GM12878 (cell line): ENCODE results near the gene RPAP3. TPM values are rescaled to one million over a fixed set of nuclear protein-coding genes. Genes with fewer than 3 reads are reported as not detected.
A peak's percentile ranks its signal among the peaks of the same experiment; 100 is the strongest.
"Not testable (repeated sequence)": the region's sequence is repeated elsewhere in the genome, so short reads cannot be mapped to it uniquely, and the experiment has no call there.

ENCODE experiments used
- ATAC-seq: fragments of 200-7000 bp; cut with Tn5 transposase; 3 replicates; pipeline ENCODE4 v1.9.1; 2020; ENCODE audit warnings: mild to moderate bottlenecking, moderate library complexity
- BruUV-seq: library from RNA; stranded (reverse); fragments of 400-500 nt; replicated peaks from 2 replicates; lab custom pipeline; 2021; lab: Mats Ljungman, UMichigan
- CTCF ChIA-PET: fragments of 300-600 bp; sonication (Branson Sonifier 250); formaldehyde crosslinking; extraction: SDS; loops from one replicate; lab custom pipeline; 2021; ENCODE audit warnings: inconsistent platforms; lab: Yijun Ruan, JAX
- POLR2A ChIA-PET: fragments of 350-600 bp; formaldehyde crosslinking; extraction: SDS; loops from one replicate; lab custom pipeline; 2021; ENCODE audit warnings: inconsistent platforms; lab: Charles Lee
- RAD21 ChIA-PET: fragments of 300-600 bp; sonication (Branson Sonifier 250); formaldehyde crosslinking; loops from one replicate; lab custom pipeline; 2023; ENCODE audit warnings: antibody characterized with exemption; ENCODE audit not compliant: unreplicated experiment; lab: Charles Lee
- SMC1A ChIA-PET: fragments of 300-600 bp; sonication (Branson Sonifier 250); formaldehyde crosslinking; loops from one replicate; lab custom pipeline; 2023; ENCODE audit not compliant: unreplicated experiment, uncharacterized antibody; lab: Charles Lee
- DNase-seq: peaks from one replicate; pipeline ENCODE4 v3.0.0-alpha.2; 2011; ENCODE audit warnings: low read depth, low spot score
- FAIRE-seq: peaks from 3 replicates; lab custom pipeline; 2011; peaks lifted over from hg19 to GRCh38; lab: Jason Lieb, UNC
- H2AFZ ChIP-seq: 2 replicates; pipeline ENCODE4 v1.6.0; 2011; ENCODE audit warnings: low read depth, low read length, control low read depth; ENCODE audit not compliant: control insufficient read depth
- H3K27ac ChIP-seq: 2 replicates; pipeline ENCODE4 v1.5.1; 2011; ENCODE audit warnings: control low read depth; ENCODE audit not compliant: control insufficient read depth, insufficient read depth
- H3K27me3 ChIP-seq, 2 experiments: replicated peaks in 1 of 2; 2 replicates each; pipeline versions ENCODE4 v1.6.0 to v1.6.1; 2011; ENCODE audit warnings: low read length in 1 of 2; ENCODE audit not compliant: control insufficient read depth in 2 of 2, insufficient read depth in 2 of 2
- H3K36me3 ChIP-seq, 2 experiments: 2 replicates each; pipeline ENCODE4 v1.5.1; 2011; ENCODE audit warnings: low read length in 1 of 2; ENCODE audit not compliant: control insufficient read depth in 2 of 2, insufficient read depth in 2 of 2
- H3K4me1 ChIP-seq: 2 replicates; pipeline ENCODE4 v1.6.1; 2011; ENCODE audit warnings: mild to moderate bottlenecking, low read length, moderate library complexity, mixed read lengths; ENCODE audit not compliant: control insufficient read depth, insufficient read depth
- H3K4me2 ChIP-seq: 2 replicates; pipeline ENCODE4 v1.6.0; 2011; ENCODE audit warnings: control low read depth; ENCODE audit not compliant: control insufficient read depth, insufficient read depth
- H3K4me3 ChIP-seq: fragments of 200-600 bp; sonication (generic); 2 replicates; pipeline ENCODE4 v1.5.1; 2016
- H3K79me2 ChIP-seq: 2 replicates; pipeline ENCODE4 v1.6.0; 2011; ENCODE audit warnings: low read length; ENCODE audit not compliant: control insufficient read depth, insufficient read depth
- H3K9ac ChIP-seq: 2 replicates; pipeline ENCODE4 v1.8.0; 2011; ENCODE audit warnings: low read length, control low read depth, mixed read lengths; ENCODE audit not compliant: control insufficient read depth, insufficient read depth
- H3K9me3 ChIP-seq: replicated peaks from 3 replicates; pipeline ENCODE4 v1.5.1; 2011; ENCODE audit warnings: mild to moderate bottlenecking, low read length; ENCODE audit not compliant: control insufficient read depth, insufficient read depth
- H4K20me1 ChIP-seq: 2 replicates; pipeline ENCODE4 v1.6.0; 2011; ENCODE audit not compliant: control insufficient read depth, insufficient read depth
- CHD2 ChIP-seq: IDR thresholded peaks from 2 replicates; pipeline ENCODE4 v1.6.1; 2011; ENCODE audit warnings: low read depth, low read length, improper control_type of control experiment, borderline replicate concordance
- CTCF ChIP-seq, 3 experiments: IDR thresholded peaks in 2 of 3; conservative IDR thresholded peaks in 1 of 3; 2 replicates each; pipeline ENCODE4 v1.5.1; 2011; ENCODE audit warnings: low read depth in 3 of 3, low read length in 3 of 3, mild to moderate bottlenecking in 3 of 3, control low read depth in 2 of 3, moderate library complexity in 2 of 3, inconsistent platforms in 1 of 3, mixed read lengths in 1 of 3; ENCODE audit not compliant: control insufficient read depth in 2 of 3, insufficient read depth in 1 of 3; ENCODE audit errors: extremely low read depth in 1 of 3
- RAD21 ChIP-seq: IDR thresholded peaks from 2 replicates; pipeline ENCODE4 v1.6.1; 2011; ENCODE audit warnings: mild to moderate bottlenecking, low read depth, low read length, moderate library complexity; ENCODE audit not compliant: insufficient read depth
- SIX5 ChIP-seq: IDR thresholded peaks from 2 replicates; pipeline ENCODE4 v1.6.1; 2011; ENCODE audit warnings: mild to moderate bottlenecking, low read depth, low read length, moderate library complexity; ENCODE audit not compliant: severe bottlenecking
- SMARCA5 ChIP-seq: fragments of 450-650 bp; IDR thresholded peaks from 2 replicates; pipeline ENCODE4 v1.6.1; 2017; ENCODE audit warnings: mild to moderate bottlenecking
- WGBS: methylation state at CpG from one replicate; pipeline ENCODE4 v1.1.6; 2016; ENCODE audit warnings: low lambda C conversion rate; ENCODE audit not compliant: insufficient replicate concordance, insufficient coverage; ENCODE audit errors: missing lambda C conversion rate; 5-methylcytosine and 5-hydroxymethylcytosine counted together
- in situ Hi-C: fragments of 300-500 bp; cut with MboI; formaldehyde crosslinking; loops from 9 replicates; pipeline ENCODE4 v1.14.3; 2018; ENCODE audit warnings: mixed read lengths
- intact Hi-C: fragments of 100-400 bp; cut with micrococcal nuclease; formaldehyde crosslinking; loops from one replicate; pipeline ENCODE4 v1.14.2; 2022; ENCODE audit not compliant: unreplicated experiment
- polyA plus RNA-seq, 11 experiments: library from polyadenylated mRNA; depleted of rRNA in 4 of 11; unstranded in 6 of 11; stranded (reverse) in 5 of 11; fragments of >200 nt; fragmentation: Nextera tagmentation in 4 of 11; fragmentation: Illumina TruSeq in 1 of 11; extraction: Ambion mirVana in 4 of 11; extraction: Trizol in 1 of 11; gene quantifications; 1 replicate in 1 of 11; 2 replicates in 10 of 11; pipeline versions ENCODE4 v1.2.1 to v1.2.3, GENCODE V29; 2011 to 2016; ENCODE audit warnings: inconsistent platforms in 2 of 11, missing spikeins in 2 of 11, low read depth in 1 of 11
- total RNA-seq, 4 experiments: library from RNA; depleted of rRNA in 3 of 4; stranded (reverse); fragments of >200 nt in 3 of 4; fragmentation: Illumina TruSeq in 1 of 4; extraction: Trizol in 1 of 4; gene quantifications; 2 replicates each; pipeline versions ENCODE4 v1.2.1 to v1.2.3, GENCODE V29; 2013 to 2021

The RPAP3 gene
- total and polyA plus RNA-seq, 10 of the 15 experiments (the other 5 are each of a cell fraction or from before 2014, with no cell fraction given) = 14.1 to 50.6 (median 28.4) TPM

GRCh38 chr12:47636908-47637780, 68.7 kb downstream of the RPAP3 start:
- WGBS = 34% methylated on average over 8 of the region's 8 CpGs
- Histone ChIP-seq H3K27me3 (no peaks in the 10 kb centered on the region), H3K36me3 (no peaks in the 10 kb centered on the region), H2AFZ (no peak overlapping the region), H3K27ac (no peak overlapping the region), H3K4me2 (no peak overlapping the region), H3K4me3 (no peak overlapping the region), H3K9me3 (no peaks in the 10 kb centered on the region; the same call in 2 of the 3 replicates), H3K9ac (no peak overlapping the region), H3K79me2 (no peaks in the 10 kb centered on the region), H3K4me1 (no peaks in the 10 kb centered on the region), H4K20me1 (no peaks in the 10 kb centered on the region)
- DNase-seq (no peak), FAIRE-seq (no peak), ATAC-seq (no peak)
- RAD21 ChIA-PET = interaction anchor here (1.8 kb wide), 1 partner anchor 604 kb away, joined by 13 read pairs; no protein-coding TSS in a partner anchor
- BruUV-seq = no TSS peak
- in situ Hi-C loops (no loop called here), intact Hi-C loops (no loop called here)
- POLR2A ChIA-PET = no interaction called here
- SMC1A ChIA-PET = interaction anchor here (1.3 kb wide), 1 partner anchor 605 kb away, joined by 9 read pairs; no protein-coding TSS in a partner anchor
- TF ChIP-seq RAD21 = 0 out of 2 replicates have a peak, but pooled peaks have one; percentile 7
- TF ChIP-seq CHD2 = no peak
- peak; percentile 15 to 50 (median 47); a peak in 5 of 6 replicates for TF ChIP-seq CTCF (IDR thresholded peaks at IDR 0.05 in 2 of 3, conservative IDR thresholded peaks at IDR 0.05 in 1 of 3; ENCODE audit: control insufficient read depth in 2 of 3, extremely low read depth in 1 of 3, insufficient read depth in 1 of 3, low read depth in 3 of 3, low read length in 3 of 3)
- TF ChIP-seq SIX5 = no peak
- TF ChIP-seq SMARCA5 = no peak
- CTCF ChIA-PET = interaction anchor here (0.5 to 5.5 kb wide), 18 partner anchors 13 to 604 kb away, joined by 3 to 34 read pairs (median 4); partner anchors contain the start of gene ENDOU

- in situ Hi-C loops, DNase-seq, H3K27ac ChIP-seq, H3K27me3 ChIP-seq, ATAC-seq, RAD21 ChIA-PET, H3K4me3 ChIP-seq, POLR2A ChIA-PET, BruUV-seq, H3K36me3 ChIP-seq, H2AFZ ChIP-seq, H3K9ac ChIP-seq, FAIRE-seq, H3K4me2 ChIP-seq, intact Hi-C loops, H3K79me2 ChIP-seq, SMC1A ChIA-PET, H3K9me3 ChIP-seq, H4K20me1 ChIP-seq, H3K4me1 ChIP-seq: not testable (repeated sequence)
- CTCF ChIA-PET = interaction anchor here (2.7 to 5.5 kb wide), 2 partner anchors 15 to 34 kb away, joined by 9 to 34 read pairs; no protein-coding TSS in a partner anchor
Measured at GRCh38 chr12:47635770-47636169, 70.1 kb downstream of the RPAP3 start.
